ENCODE data around the gene RALGDS. TPM values are rescaled to one million over a fixed set of nuclear protein-coding genes. Genes with fewer than 3 reads are reported as not detected.

Gene RALGDS
- total RNA-seq, 2 donors from 2014 or later: 27.8 to 64.6 TPM

DNA sequence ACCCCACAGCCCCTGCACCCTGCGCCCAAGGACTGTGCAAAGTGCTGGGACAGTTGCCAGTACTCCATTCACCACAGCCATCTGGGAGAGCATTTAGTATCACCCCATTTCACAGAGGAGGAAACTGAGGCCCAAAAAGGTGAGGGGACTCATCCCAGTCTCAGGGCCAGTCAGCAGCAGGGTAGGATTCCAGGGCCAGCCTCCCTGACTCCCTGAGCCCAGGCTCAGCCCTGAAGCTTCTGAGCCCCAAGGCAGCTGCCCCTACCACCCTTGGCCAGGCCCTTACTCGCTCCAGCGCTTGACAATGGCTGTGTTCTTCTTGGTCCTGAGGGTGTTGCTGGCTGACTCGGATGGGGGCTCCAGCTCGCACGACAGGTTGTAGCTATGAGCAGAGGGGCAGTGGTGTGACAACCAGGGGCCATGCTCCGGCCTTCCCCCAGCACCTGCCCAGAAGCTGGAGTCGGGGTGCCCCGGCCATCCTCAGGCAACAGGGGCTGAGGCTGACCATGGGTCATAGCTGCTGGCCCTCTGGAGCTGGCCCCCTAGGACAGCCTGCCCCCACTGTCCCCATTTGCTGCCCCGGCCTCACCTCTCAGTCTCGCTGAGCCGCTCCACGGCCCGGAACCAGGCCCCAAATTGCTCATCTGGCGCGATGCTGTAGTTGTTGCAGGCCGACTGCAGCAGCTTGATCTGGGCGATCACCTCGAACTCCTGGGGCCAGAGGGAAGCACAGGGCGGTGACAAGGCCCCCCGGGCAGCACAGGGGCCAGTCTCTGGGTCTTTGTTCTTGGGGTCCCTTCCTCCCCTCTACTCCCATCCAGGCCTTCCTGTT is 18.6 kb downstream of the RALGDS start:
- peak in 2 of 4 donors; percentile 5 to 11 for DNase-seq
- Histone ChIP-seq H3K27ac (no peak overlapping the region), H3K4me1 (peaks cover 4% of the 10 kb centered on the region), H3K4me3 (no peak overlapping the region), H3K27me3 (no peaks in the 10 kb centered on the region), H3K9me3 (no peaks in the 10 kb centered on the region), H3K36me3 (replicated peaks in 1 of 2; ENCODE audit: insufficient read depth in 1 of 2, low read depth in 2 of 2) (peaks cover 35 to 46% of the 10 kb centered on the region in 2 donors)
- ATAC-seq: no peak
- no peak for TF ChIP-seq POLR2A (IDR thresholded peaks at IDR 0.05)
- TF ChIP-seq, protein P1, sequence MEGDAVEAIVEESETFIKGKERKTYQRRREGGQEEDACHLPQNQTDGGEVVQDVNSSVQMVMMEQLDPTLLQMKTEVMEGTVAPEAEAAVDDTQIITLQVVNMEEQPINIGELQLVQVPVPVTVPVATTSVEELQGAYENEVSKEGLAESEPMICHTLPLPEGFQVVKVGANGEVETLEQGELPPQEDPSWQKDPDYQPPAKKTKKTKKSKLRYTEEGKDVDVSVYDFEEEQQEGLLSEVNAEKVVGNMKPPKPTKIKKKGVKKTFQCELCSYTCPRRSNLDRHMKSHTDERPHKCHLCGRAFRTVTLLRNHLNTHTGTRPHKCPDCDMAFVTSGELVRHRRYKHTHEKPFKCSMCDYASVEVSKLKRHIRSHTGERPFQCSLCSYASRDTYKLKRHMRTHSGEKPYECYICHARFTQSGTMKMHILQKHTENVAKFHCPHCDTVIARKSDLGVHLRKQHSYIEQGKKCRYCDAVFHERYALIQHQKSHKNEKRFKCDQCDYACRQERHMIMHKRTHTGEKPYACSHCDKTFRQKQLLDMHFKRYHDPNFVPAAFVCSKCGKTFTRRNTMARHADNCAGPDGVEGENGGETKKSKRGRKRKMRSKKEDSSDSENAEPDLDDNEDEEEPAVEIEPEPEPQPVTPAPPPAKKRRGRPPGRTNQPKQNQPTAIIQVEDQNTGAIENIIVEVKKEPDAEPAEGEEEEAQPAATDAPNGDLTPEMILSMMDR (IDR thresholded peaks at IDR 0.05): no peak
- WGBS, 2 donors: 92 to 95% methylated on average over 6 to 20 of the region's 21 CpGs
- intact Hi-C loops (cut with DNase I): loop anchor here (5.0 kb wide), 1 partner anchor 40 kb away; no protein-coding TSS in a partner anchor

DNA sequence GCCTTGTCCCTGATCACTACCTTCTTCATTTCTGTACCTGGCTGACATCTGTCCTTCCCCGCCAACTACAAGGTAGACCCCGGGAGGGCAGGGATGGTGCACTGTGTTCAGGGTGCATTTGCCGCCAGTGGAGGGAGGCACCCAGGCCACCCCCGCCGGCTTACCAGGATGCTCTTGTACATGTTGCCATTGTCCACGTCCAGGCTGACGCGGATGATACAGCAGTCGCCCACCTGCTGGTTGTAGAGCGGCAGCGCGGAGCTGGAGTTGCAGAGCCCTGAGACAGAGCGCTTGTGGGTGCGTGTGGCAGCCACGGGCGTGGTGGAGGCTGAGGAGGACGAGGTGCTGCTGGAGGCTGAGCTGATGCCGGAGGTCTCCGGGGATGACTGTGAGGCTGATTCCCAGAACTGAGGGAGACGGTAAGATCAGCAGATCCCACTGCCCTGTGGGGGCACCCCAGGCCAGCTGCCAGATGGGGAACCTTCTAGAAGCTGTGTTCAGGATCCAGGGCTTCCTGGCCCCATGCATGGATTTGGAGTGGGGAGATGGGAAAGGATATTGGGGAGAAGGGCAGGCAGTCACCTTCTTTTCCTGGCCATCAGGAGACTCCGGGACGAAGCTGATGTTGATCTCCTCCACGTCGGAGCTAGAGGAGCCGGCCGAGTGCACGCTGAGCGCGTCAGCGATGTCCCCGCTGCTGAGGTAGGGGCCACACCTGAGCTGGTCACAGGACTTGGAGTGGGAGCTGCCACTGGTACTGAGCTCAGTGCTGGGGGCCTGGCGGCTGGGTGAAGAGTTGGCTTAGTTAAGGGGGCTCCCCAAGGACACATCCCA is 19.5 kb downstream of the RALGDS start:
- intact Hi-C loops (cut with DNase I): loop anchor here (5.0 kb wide), 1 partner anchor 41 kb away; no protein-coding TSS in a partner anchor
- WGBS, 2 donors: 92 to 97% methylated on average over 29 to 31 of the region's 32 CpGs
- H3K27me3 ChIP-seq: no peaks in the 10 kb centered on the region

DNA sequence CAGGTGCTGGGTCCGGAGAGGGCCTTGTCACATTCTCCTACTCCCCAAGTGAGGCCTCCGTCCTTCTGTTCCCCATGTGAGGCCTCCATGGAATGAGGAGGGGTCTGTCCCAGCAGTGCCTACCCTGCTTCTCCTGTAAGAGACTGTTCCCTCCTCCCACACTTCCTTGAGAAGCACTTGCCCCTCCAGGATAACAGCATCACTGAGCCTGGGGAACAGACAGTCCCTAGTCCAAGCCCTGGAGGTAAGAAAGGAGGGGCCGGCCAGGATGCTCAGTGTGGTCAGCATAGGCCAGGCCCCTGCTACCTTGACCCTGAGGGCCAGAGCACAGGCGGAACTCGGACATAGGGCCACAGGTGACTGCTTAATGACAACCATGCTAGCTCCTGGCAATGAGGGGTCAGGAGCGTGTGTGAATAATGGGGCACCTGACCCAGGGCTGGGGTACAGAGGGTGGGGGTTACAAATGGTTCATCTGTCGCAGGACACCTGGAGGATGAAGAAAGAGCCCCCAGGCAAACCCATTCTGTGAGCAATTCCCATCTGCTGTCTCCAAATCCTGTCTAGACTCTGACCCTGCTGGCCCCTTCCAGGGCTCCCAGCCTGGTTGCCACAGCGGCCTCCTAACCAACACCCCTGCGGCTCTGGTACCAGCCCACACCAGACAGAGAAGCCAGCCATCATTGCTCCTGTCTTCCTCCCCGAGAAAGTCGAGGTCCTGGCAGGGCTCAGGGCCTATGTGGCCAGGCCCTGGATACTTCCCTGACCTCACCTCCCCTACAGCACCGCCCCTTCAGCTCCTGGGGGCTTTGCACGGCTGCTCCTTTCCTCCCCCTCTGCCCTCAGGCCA is 20.3 kb downstream of the RALGDS start:
- no peak for ATAC-seq
- Histone ChIP-seq H3K36me3 (replicated peaks in 1 of 2; ENCODE audit: insufficient read depth in 1 of 2, low read depth in 2 of 2) (peaks cover 22 to 39% of the 10 kb centered on the region in 2 donors), H3K9me3 (no peaks in the 10 kb centered on the region), H3K27ac (no peak overlapping the region), H3K4me3 (no peak overlapping the region), H3K4me1 (peaks cover 4% of the 10 kb centered on the region), H3K27me3 (no peaks in the 10 kb centered on the region)
- WGBS, 2 donors: 89 to 95% methylated on average over 8 to 13 of the region's 13 CpGs
- intact Hi-C loops (cut with DNase I): loop anchor here (5.0 kb wide), 1 partner anchor 42 kb away; no protein-coding TSS in a partner anchor
- TF ChIP-seq, protein P1 (IDR thresholded peaks at IDR 0.05): no peak
- no peak for TF ChIP-seq POLR2A (IDR thresholded peaks at IDR 0.05)
- peak in 1 of 4 donors; percentile 5 for DNase-seq

More for the DNA sequence above, 19.5 kb downstream of the RALGDS start:
- TF ChIP-seq POLR2A (IDR thresholded peaks at IDR 0.05): no peak
- TF ChIP-seq, protein P1 (IDR thresholded peaks at IDR 0.05): no peak
- no peak for ATAC-seq
- H3K27ac ChIP-seq: no peak overlapping the region
- no peaks in the 10 kb centered on the region for H3K9me3 ChIP-seq
- H3K4me1 ChIP-seq: peaks cover 4% of the 10 kb centered on the region
- H3K36me3 ChIP-seq (replicated peaks in 1 of 2; ENCODE audit: insufficient read depth in 1 of 2, low read depth in 2 of 2): peaks cover 26 to 41% of the 10 kb centered on the region in 2 donors
- no peak overlapping the region for H3K4me3 ChIP-seq
- peak in 2 of 4 donors; percentile 4 to 11 for DNase-seq

DNA sequence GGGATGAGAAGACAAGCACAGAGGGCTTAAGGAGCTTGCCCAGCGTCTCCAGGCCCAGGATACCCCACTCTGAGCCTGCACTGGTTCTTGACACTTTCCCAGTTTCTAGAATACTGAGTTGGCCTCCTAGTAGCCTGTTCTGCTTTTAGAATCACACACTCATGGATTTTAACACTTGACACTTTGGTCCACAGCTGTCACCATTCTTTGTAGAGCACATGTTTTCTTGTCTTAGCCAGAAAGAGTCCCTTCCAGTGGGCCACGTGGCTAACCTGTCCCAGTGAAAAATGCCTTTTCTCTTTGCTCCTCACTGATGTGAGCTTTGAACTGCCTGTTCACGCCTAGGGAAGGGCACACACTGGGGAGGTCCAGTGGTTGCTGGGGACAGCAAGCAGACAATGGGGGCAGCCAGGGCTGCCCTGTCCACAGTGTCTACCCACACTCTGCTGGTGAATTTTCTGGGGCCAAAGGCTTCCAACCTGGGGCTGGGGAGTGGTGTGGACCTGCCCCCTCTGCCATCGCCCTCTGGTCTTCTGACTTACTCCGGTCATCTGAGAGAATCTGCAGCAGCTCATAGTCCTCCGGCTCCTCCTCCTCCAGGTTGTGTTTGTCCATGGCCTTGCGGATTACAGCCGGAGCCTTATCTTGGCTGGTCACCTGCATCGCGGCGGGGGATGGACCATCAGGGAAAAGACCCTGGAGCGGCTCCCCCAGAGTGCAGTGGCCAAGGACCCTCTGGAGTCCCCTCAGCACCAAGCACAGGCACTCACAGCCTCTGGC is 21.1 kb downstream of the RALGDS start:
- DNase-seq: peak in 1 of 4 donors; percentile 6
- peaks cover 22 to 39% of the 10 kb centered on the region in 2 donors for H3K36me3 ChIP-seq (replicated peaks in 1 of 2; ENCODE audit: insufficient read depth in 1 of 2, low read depth in 2 of 2)

More for the DNA sequence above, 21.1 kb downstream of the RALGDS start:
- intact Hi-C loops (cut with DNase I): loop anchor here (5.0 kb wide), 1 partner anchor 42 kb away; no protein-coding TSS in a partner anchor
- Histone ChIP-seq H3K9me3 (no peaks in the 10 kb centered on the region), H3K27me3 (no peaks in the 10 kb centered on the region), H3K4me3 (no peak overlapping the region), H3K4me1 (peaks cover 4% of the 10 kb centered on the region), H3K27ac (no peak overlapping the region)
- no peak for TF ChIP-seq POLR2A (IDR thresholded peaks at IDR 0.05)
- TF ChIP-seq, protein P1 (IDR thresholded peaks at IDR 0.05): no peak
- no peak for ATAC-seq
- 82 to 89% methylated on average over 11 of the region's 12 CpGs for WGBS, 2 donors
